Naive thymus-derived CD4-positive, alpha-beta T cell (primary cell): ENCODE measurements around the gene ADAMTSL5. TPM values are rescaled to one million over a fixed set of nuclear protein-coding genes. Genes with fewer than 3 reads are reported as not detected.
"Not testable (repeated sequence)": the region's sequence is repeated elsewhere in the genome, so short reads cannot be mapped to it uniquely, and the experiment has no call there.

ENCODE experiments used
- ATAC-seq: fragments of 150-1000 bp; cut with Tn5 transposase; 2 replicates; pipeline ENCODE4 v1.10.0; 2021; ENCODE audit warnings: mild to moderate bottlenecking, moderate library complexity
- CTCF ChIA-PET: fragments of 350-600 bp; sonication (Branson Sonifier 250); formaldehyde crosslinking; loops from one replicate; lab custom pipeline; 2021; ENCODE audit warnings: antibody characterized with exemption; lab: Charles Lee
- POLR2A ChIA-PET: fragments of 350-600 bp; sonication (Branson Sonifier 250); formaldehyde crosslinking; loops from one replicate; lab custom pipeline; 2021; ENCODE audit warnings: antibody characterized with exemption, inconsistent platforms; lab: Charles Lee
- DNase-seq, 9 donors: peaks; one replicate each; pipeline versions ENCODE4 v3.0.0 to v3.0.0-alpha.2; 2020 to 2022; ENCODE audit warnings: mixed read lengths in 1 of 9
- H3K27ac ChIP-seq: one replicate; pipeline ENCODE4 v1.7.0; 2013; ENCODE audit warnings: mild to moderate bottlenecking, low read depth, low read length, moderate library complexity
- H3K27me3 ChIP-seq, 2 donors: one replicate each; pipeline ENCODE4 v1.7.0; 2013; ENCODE audit warnings: low read length in 2 of 2, mild to moderate bottlenecking in 2 of 2, moderate library complexity in 2 of 2; ENCODE audit not compliant: control insufficient read depth in 2 of 2, insufficient read depth in 2 of 2
- H3K36me3 ChIP-seq, 3 experiments: 1 replicate in 2 of 3; 2 replicates in 1 of 3; pipeline ENCODE4 v1.7.0; 2013; ENCODE audit warnings: low read length in 3 of 3, mild to moderate bottlenecking in 3 of 3, moderate library complexity in 1 of 3; ENCODE audit not compliant: insufficient read depth in 3 of 3, control insufficient read depth in 2 of 3
- H3K4me1 ChIP-seq, 2 donors: one replicate each; pipeline ENCODE4 v1.7.0; 2013; ENCODE audit warnings: low read length in 2 of 2, mild to moderate bottlenecking in 2 of 2, moderate library complexity in 1 of 2; ENCODE audit not compliant: control insufficient read depth in 2 of 2, insufficient read depth in 2 of 2
- H3K4me3 ChIP-seq: 2 replicates; pipeline ENCODE4 v1.7.0; 2013; ENCODE audit warnings: mild to moderate bottlenecking, low read length
- H3K9me3 ChIP-seq, 3 experiments: 1 replicate in 2 of 3; 2 replicates in 1 of 3; pipeline ENCODE4 v1.7.0; 2013; ENCODE audit warnings: low read length in 3 of 3; ENCODE audit not compliant: control insufficient read depth in 2 of 3
- H3K27ac Mint-ChIP-seq, 9 donors: one replicate each; pipeline ENCODE4 v1.8.0; 2020 to 2022; ENCODE audit warnings: mixed read lengths in 9 of 9, mild to moderate bottlenecking in 8 of 9, moderate library complexity in 5 of 9, inconsistent platforms in 2 of 9
- H3K27me3 Mint-ChIP-seq, 5 donors: one replicate each; pipeline ENCODE4 v1.8.0; 2021 to 2022; ENCODE audit warnings: mixed read lengths in 5 of 5, mild to moderate bottlenecking in 1 of 5
- H3K36me3 Mint-ChIP-seq, 5 donors: one replicate each; pipeline ENCODE4 v1.8.0; 2020 to 2022; ENCODE audit warnings: mixed read lengths in 5 of 5, mild to moderate bottlenecking in 3 of 5, inconsistent platforms in 1 of 5
- H3K4me1 Mint-ChIP-seq, 7 donors: one replicate each; pipeline ENCODE4 v1.8.0; 2020 to 2022; ENCODE audit warnings: mixed read lengths in 7 of 7, mild to moderate bottlenecking in 3 of 7, inconsistent platforms in 1 of 7
- H3K4me3 Mint-ChIP-seq, 10 donors: one replicate each; pipeline ENCODE4 v1.8.0; 2020 to 2022; ENCODE audit warnings: mild to moderate bottlenecking in 10 of 10, mixed read lengths in 10 of 10, moderate library complexity in 6 of 10, inconsistent platforms in 2 of 10
- H3K9me3 Mint-ChIP-seq, 11 donors: one replicate each; pipeline ENCODE4 v1.8.0; 2020 to 2022; ENCODE audit warnings: mixed read lengths in 11 of 11, mild to moderate bottlenecking in 4 of 11, inconsistent platforms in 1 of 11, moderate library complexity in 1 of 11
- intact Hi-C, 2 donors: fragments of 100-400 bp; cut with micrococcal nuclease; formaldehyde crosslinking; loops; one replicate each; pipeline ENCODE4 v1.15.1; 2023
- polyA plus RNA-seq, 2 donors: library from polyadenylated mRNA; unstranded; fragments of 300-500 nt; fragmentation: Illumina TruSeq; gene quantifications; one replicate each; pipeline ENCODE4 v1.2.3, GENCODE V29; 2021
- total RNA-seq, 6 experiments: library from RNA in 5 of 6; stranded (reverse) in 5 of 6; gene quantifications; 1 replicate in 5 of 6; 2 replicates in 1 of 6; pipeline ENCODE4 v1.2.3 and lab custom pipeline; 2021 to 2026

ADAMTSL5 gene
- total and polyA plus RNA-seq, 7 experiments from 2014 or later = 3.6 to 9.9 (median 6.0) TPM

GRCh38 chr19:1530856-1531255, 18.0 kb upstream of the ADAMTSL5 start:
- DNase-seq, H3K4me3 Mint-ChIP-seq, H3K9me3 ChIP-seq, H3K4me3 ChIP-seq, CTCF ChIA-PET, ATAC-seq, H3K4me1 ChIP-seq, H3K4me1 Mint-ChIP-seq, POLR2A ChIA-PET, H3K27ac ChIP-seq, H3K36me3 ChIP-seq, H3K27me3 ChIP-seq, H3K36me3 Mint-ChIP-seq, H3K27ac Mint-ChIP-seq, intact Hi-C loops, H3K9me3 Mint-ChIP-seq: not testable (repeated sequence)
- peaks cover 7 to 46% (median 23%) of the 10 kb centered on the region in 5 donors for H3K27me3 Mint-ChIP-seq

GRCh38 chr19:1529430-1529816, 16.6 kb upstream of the ADAMTSL5 start:
- Histone ChIP-seq H3K4me1 (no peaks in the 10 kb centered on the region), H3K36me3 (no peaks in the 10 kb centered on the region), H3K27ac (no peak overlapping the region), H3K9me3 (no peaks in the 10 kb centered on the region), H3K27me3 (no peaks in the 10 kb centered on the region), H3K4me3 (no peak overlapping the region)
- Mint-ChIP-seq H3K4me1 (peaks cover 0 to 8% (median 6%) of the 10 kb centered on the region in 7 donors), H3K9me3 (no peaks in the 10 kb centered on the region), H3K4me3 (no peak overlapping the region), H3K27me3 (peaks cover 17 to 50% (median 30%) of the 10 kb centered on the region in 5 donors), H3K36me3 (peaks cover 0 to 4% (median 0%) of the 10 kb centered on the region in 5 donors), H3K27ac (no peak overlapping the region)
- ChIA-PET POLR2A (no interaction called here), CTCF (no interaction called here)
- intact Hi-C loops = no loop called here
- ATAC-seq = no peak
- no peak for DNase-seq

- no peak for ATAC-seq
- no peaks in the 10 kb centered on the region for H3K27me3 ChIP-seq
- Mint-ChIP-seq H3K4me1 (peaks cover 0 to 9% (median 8%) of the 10 kb centered on the region in 7 donors), H3K36me3 (peaks cover 0 to 4% (median 0%) of the 10 kb centered on the region in 5 donors), H3K27me3 (peaks cover 19 to 52% (median 32%) of the 10 kb centered on the region in 5 donors), H3K4me3 (no peak overlapping the region), H3K27ac (no peak overlapping the region), H3K9me3 (no peaks in the 10 kb centered on the region)
- H3K9me3 ChIP-seq = no peaks in the 10 kb centered on the region
- no peaks in the 10 kb centered on the region for H3K36me3 ChIP-seq
- intact Hi-C loops = no loop called here
- no peak for DNase-seq
- no peak overlapping the region for H3K4me3 ChIP-seq
- no peak overlapping the region for H3K27ac ChIP-seq
- H3K4me1 ChIP-seq = no peaks in the 10 kb centered on the region
- ChIA-PET POLR2A (no interaction called here), CTCF (no interaction called here)
Observed at GRCh38 chr19:1528596-1529429, 16.0 kb upstream of the ADAMTSL5 start.

GRCh38 chr19:1527650-1528309, 15.0 kb upstream of the ADAMTSL5 start:
- Histone ChIP-seq H3K4me3 (no peak overlapping the region), H3K27ac (no peak overlapping the region), H3K36me3 (no peaks in the 10 kb centered on the region), H3K27me3 (no peaks in the 10 kb centered on the region), H3K4me1 (no peaks in the 10 kb centered on the region), H3K9me3 (no peaks in the 10 kb centered on the region)
- no peak overlapping the region for H3K27ac Mint-ChIP-seq
- ChIA-PET POLR2A (no interaction called here), CTCF (no interaction called here)
- DNase-seq = no peak
- H3K4me3 Mint-ChIP-seq = no peak overlapping the region
- intact Hi-C loops = no loop called here
- peaks cover 26 to 47% (median 39%) of the 10 kb centered on the region in 5 donors for H3K27me3 Mint-ChIP-seq
- peaks cover 0 to 9% (median 8%) of the 10 kb centered on the region in 7 donors for H3K4me1 Mint-ChIP-seq
- ATAC-seq = no peak
- H3K9me3 Mint-ChIP-seq = no peaks in the 10 kb centered on the region
- peaks cover 0 to 4% (median 0%) of the 10 kb centered on the region in 5 donors for H3K36me3 Mint-ChIP-seq

GRCh38 chr19:1526979-1527649, 14.3 kb upstream of the ADAMTSL5 start:
- CTCF ChIA-PET = no interaction called here
- no peaks in the 10 kb centered on the region for H3K36me3 ChIP-seq
- POLR2A ChIA-PET = no interaction called here

GRCh38 chr19:1526066-1526778, 13.4 kb upstream of the ADAMTSL5 start:
- Histone ChIP-seq H3K27ac (no peak overlapping the region), H3K27me3 (no peaks in the 10 kb centered on the region), H3K4me1 (no peaks in the 10 kb centered on the region), H3K36me3 (no peaks in the 10 kb centered on the region), H3K4me3 (no peak overlapping the region), H3K9me3 (no peaks in the 10 kb centered on the region)
- ATAC-seq (no peak), DNase-seq (no peak)
- intact Hi-C loops = no loop called here
- Mint-ChIP-seq H3K4me1 (peaks cover 0 to 9% (median 8%) of the 10 kb centered on the region in 7 donors), H3K4me3 (peak overlapping the region in 1 of 10 donors; percentile 36), H3K27ac (peak overlapping the region in 1 of 9 donors; percentile 46), H3K9me3 (peaks cover 0 to 2% (median 0%) of the 10 kb centered on the region in 11 donors), H3K27me3 (peaks cover 26 to 45% (median 38%) of the 10 kb centered on the region in 5 donors), H3K36me3 (peaks cover 0 to 4% (median 0%) of the 10 kb centered on the region in 5 donors)
- ChIA-PET CTCF (no interaction called here), POLR2A (no interaction called here)

More at GRCh38 chr19:1526979-1527649, 14.3 kb upstream of the ADAMTSL5 start:
- H3K36me3 Mint-ChIP-seq = peaks cover 0 to 4% (median 0%) of the 10 kb centered on the region in 5 donors
- Histone ChIP-seq H3K4me3 (no peak overlapping the region), H3K27ac (no peak overlapping the region), H3K4me1 (no peaks in the 10 kb centered on the region), H3K27me3 (no peaks in the 10 kb centered on the region), H3K9me3 (no peaks in the 10 kb centered on the region)
- H3K4me1 Mint-ChIP-seq = peaks cover 0 to 9% (median 8%) of the 10 kb centered on the region in 7 donors
- H3K27ac Mint-ChIP-seq = no peak overlapping the region
- H3K27me3 Mint-ChIP-seq = peaks cover 26 to 50% (median 39%) of the 10 kb centered on the region in 5 donors
- no peaks in the 10 kb centered on the region for H3K9me3 Mint-ChIP-seq
- H3K4me3 Mint-ChIP-seq = no peak overlapping the region
- intact Hi-C loops = no loop called here
- DNase-seq (no peak), ATAC-seq (no peak)
